HL-60 (cell line): ENCODE results near the gene SYT7.
"Not testable (repeated sequence)": the region's sequence is repeated elsewhere in the genome, so short reads cannot be mapped to it uniquely, and the experiment has no call there.

Source experiments
- CTCF ChIP-seq: IDR thresholded peaks from one replicate; pipeline ENCODE4 v1.5.1; 2011; ENCODE audit warnings: low read length, control low read depth, inconsistent platforms; ENCODE audit not compliant: insufficient read depth
- POLR2AphosphoS5 ChIP-seq: IDR thresholded peaks from 2 replicates; pipeline ENCODE4 v1.6.1; 2012; ENCODE audit warnings: low read depth
- SPI1 ChIP-seq: IDR thresholded peaks from 2 replicates; pipeline ENCODE4 v1.6.1; 2012; ENCODE audit warnings: low read depth, mild to moderate bottlenecking, borderline replicate concordance

GRCh38 chr11:61614782-61615181 lies 33.9 kb upstream of the SYT7 start:
- not testable (repeated sequence) for TF ChIP-seq POLR2AphosphoS5, CTCF, SPI1
